Esophagus muscularis mucosa (tissue), 4 donors: ENCODE measurements around the gene EMID1.

ENCODE experiments used
- EP300 ChIP-seq: sonication (generic); formaldehyde crosslinking; IDR thresholded peaks from one replicate; pipeline ENCODE4 v1.6.1; 2017; ENCODE audit warnings: antibody characterized with exemption
- POLR2A ChIP-seq: fragments of 450-650 bp; IDR thresholded peaks from one replicate; pipeline ENCODE4 v1.6.1; 2017; ENCODE audit warnings: antibody characterized with exemption, moderate library complexity, mild to moderate bottlenecking, low read depth
- TF ChIP-seq, protein P1 (sequence below), 3 experiments: fragments of 200-600 bp in 2 of 3; fragments of 450-650 bp in 1 of 3; sonication (generic) in 2 of 3; IDR thresholded peaks; one replicate each; pipeline ENCODE4 v1.5.1; 2017 to 2019; ENCODE audit warnings: antibody characterized with exemption in 3 of 3, mild to moderate bottlenecking in 2 of 3, moderate library complexity in 1 of 3

DNA sequence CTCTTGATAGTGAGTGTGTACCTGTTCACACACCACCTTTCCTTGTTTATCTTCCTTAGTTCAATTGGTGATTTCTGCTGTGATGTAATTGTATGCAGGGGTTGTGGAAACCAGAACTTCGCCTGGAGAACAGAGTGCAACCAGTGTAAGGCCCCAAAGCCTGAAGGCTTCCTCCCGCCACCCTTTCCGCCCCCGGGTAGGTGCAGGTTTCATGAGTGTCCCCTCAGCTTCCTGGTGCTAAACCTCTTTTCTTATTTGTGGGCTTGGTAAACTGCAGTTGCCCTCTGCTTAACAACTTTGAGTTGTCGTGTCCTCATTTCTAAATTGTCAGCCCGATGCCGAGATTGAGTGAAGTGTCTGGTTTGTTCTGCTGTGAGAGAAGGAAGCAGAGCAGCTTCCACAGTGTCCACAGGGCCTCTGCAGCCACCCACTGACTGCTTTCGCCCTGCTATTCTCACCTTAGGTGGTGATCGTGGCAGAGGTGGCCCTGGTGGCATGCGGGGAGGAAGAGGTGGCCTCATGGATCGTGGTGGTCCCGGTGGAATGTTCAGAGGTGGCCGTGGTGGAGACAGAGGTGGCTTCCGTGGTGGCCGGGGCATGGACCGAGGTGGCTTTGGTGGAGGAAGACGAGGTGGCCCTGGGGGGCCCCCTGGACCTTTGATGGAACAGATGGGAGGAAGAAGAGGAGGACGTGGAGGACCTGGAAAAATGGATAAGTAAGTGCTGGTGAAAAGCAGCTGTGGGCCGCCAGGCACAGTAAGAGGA, 93.6 kb downstream of the EMID1 start:
- TF ChIP-seq, protein P1, sequence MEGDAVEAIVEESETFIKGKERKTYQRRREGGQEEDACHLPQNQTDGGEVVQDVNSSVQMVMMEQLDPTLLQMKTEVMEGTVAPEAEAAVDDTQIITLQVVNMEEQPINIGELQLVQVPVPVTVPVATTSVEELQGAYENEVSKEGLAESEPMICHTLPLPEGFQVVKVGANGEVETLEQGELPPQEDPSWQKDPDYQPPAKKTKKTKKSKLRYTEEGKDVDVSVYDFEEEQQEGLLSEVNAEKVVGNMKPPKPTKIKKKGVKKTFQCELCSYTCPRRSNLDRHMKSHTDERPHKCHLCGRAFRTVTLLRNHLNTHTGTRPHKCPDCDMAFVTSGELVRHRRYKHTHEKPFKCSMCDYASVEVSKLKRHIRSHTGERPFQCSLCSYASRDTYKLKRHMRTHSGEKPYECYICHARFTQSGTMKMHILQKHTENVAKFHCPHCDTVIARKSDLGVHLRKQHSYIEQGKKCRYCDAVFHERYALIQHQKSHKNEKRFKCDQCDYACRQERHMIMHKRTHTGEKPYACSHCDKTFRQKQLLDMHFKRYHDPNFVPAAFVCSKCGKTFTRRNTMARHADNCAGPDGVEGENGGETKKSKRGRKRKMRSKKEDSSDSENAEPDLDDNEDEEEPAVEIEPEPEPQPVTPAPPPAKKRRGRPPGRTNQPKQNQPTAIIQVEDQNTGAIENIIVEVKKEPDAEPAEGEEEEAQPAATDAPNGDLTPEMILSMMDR (IDR thresholded peaks at IDR 0.05), result no peak
- TF ChIP-seq POLR2A (no peak), EP300 (no peak)
